ENCODE measurements around the gene MCC. TPM values are rescaled to one million over a fixed set of nuclear protein-coding genes. Genes with fewer than 3 reads are reported as not detected.

The MCC gene
- total RNA-seq, 4 donors from 2014 or later, result 6.8 to 11.9 (median 9.0) TPM

DNA sequence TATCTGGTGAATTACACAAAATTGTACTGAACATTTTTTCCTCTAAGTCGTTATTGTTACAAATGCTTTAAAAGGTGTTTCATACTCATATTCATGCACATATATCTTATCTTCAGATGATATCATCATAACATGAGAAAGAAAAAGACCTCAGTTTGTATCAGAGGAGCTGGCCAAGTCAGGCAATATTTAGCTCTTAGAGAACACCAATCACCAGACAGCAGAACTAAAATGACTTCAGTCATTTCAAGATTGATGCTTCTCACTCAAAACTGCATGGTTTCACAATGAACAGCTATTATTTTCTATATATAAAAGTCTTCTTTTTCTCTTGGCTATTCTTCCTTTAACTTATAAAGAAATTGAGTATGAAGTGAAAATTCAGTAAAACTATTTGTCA, 98.0 kb downstream of the MCC start:
- ATAC-seq (no peak), DNase-seq (no peak)
- in situ Hi-C loops (cut with MboI; ENCODE audit: low sequenced_read_pairs in 4 of 4) (no loop called here), intact Hi-C loops (cut with DNase I; ENCODE audit: low total_unique reads) (no loop called here)
- H3K9me3 ChIP-seq, result no peaks in the 10 kb centered on the region
- no peaks in the 10 kb centered on the region for H3K27me3 ChIP-seq
- TF ChIP-seq POLR2A (IDR thresholded peaks at IDR 0.05), result no peak
- TF ChIP-seq, protein P1, sequence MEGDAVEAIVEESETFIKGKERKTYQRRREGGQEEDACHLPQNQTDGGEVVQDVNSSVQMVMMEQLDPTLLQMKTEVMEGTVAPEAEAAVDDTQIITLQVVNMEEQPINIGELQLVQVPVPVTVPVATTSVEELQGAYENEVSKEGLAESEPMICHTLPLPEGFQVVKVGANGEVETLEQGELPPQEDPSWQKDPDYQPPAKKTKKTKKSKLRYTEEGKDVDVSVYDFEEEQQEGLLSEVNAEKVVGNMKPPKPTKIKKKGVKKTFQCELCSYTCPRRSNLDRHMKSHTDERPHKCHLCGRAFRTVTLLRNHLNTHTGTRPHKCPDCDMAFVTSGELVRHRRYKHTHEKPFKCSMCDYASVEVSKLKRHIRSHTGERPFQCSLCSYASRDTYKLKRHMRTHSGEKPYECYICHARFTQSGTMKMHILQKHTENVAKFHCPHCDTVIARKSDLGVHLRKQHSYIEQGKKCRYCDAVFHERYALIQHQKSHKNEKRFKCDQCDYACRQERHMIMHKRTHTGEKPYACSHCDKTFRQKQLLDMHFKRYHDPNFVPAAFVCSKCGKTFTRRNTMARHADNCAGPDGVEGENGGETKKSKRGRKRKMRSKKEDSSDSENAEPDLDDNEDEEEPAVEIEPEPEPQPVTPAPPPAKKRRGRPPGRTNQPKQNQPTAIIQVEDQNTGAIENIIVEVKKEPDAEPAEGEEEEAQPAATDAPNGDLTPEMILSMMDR (IDR thresholded peaks at IDR 0.05 in 4 of 5, conservative IDR thresholded peaks at IDR 0.05 in 1 of 5), result no peak
- no peaks in the 10 kb centered on the region for H3K36me3 ChIP-seq
- no peak overlapping the region for H3K27ac ChIP-seq
- H3K4me3 ChIP-seq, result no peak overlapping the region
- H3K4me1 ChIP-seq, result no peaks in the 10 kb centered on the region

DNA sequence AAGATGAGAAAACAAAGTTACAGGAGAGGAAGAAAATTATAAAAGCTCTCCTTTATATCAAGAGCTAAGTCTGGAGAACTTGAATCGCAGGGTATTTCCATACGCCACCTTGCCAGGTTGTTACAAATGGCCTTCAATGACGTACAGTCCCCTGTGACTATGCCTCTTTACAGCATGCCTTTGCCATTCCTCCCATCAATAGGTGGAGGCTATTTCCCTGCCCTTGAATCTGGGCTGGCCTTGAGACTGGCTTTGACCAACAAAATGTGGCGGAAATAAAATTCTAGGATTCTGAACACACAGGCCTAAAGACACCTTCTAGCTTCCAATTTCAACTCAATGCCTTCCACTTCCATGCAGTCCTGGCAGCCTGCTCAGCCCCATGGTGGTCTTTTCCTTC, 99.1 kb downstream of the MCC start:
- H3K4me3 ChIP-seq, result no peak overlapping the region
- H3K9me3 ChIP-seq, result no peaks in the 10 kb centered on the region
- H3K27ac ChIP-seq, result no peak overlapping the region
- H3K27me3 ChIP-seq, result no peaks in the 10 kb centered on the region
- DNase-seq (no peak), ATAC-seq (no peak)
- no peaks in the 10 kb centered on the region for H3K4me1 ChIP-seq
- TF ChIP-seq, protein P1 (IDR thresholded peaks at IDR 0.05 in 4 of 5, conservative IDR thresholded peaks at IDR 0.05 in 1 of 5), result no peak
- TF ChIP-seq POLR2A (IDR thresholded peaks at IDR 0.05), result no peak
- in situ Hi-C loops (cut with MboI; ENCODE audit: low sequenced_read_pairs in 4 of 4) (loop anchor here in 2 of 4 donors (10.0 kb wide), 1 partner anchor 216 kb away; no protein-coding TSS in a partner anchor), intact Hi-C loops (cut with DNase I; ENCODE audit: low total_unique reads) (no loop called here)
- H3K36me3 ChIP-seq, result no peaks in the 10 kb centered on the region

DNA sequence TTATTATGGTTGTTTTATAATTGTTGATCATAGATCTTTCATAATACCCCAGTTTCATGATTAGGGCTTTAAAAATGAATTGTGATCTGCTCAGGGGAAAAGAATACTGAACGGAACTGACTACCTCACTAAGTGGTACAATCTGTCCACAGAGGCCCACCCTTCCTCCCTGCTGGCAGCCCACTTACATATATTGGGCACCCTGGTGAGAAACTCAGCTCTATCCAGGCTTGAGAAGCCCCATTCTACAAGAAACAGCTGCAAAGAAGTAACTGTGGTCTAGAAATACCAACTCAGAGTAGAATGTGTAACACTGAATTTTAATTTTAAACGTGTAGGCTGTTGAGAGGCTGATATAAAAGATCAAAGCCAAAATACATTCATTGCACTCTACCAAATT, 100.4 kb downstream of the MCC start:
- TF ChIP-seq POLR2A (IDR thresholded peaks at IDR 0.05), result no peak
- TF ChIP-seq, protein P1 (IDR thresholded peaks at IDR 0.05 in 4 of 5, conservative IDR thresholded peaks at IDR 0.05 in 1 of 5), result no peak
- intact Hi-C loops (cut with DNase I; ENCODE audit: low total_unique reads), result no loop called here
- in situ Hi-C loops (cut with MboI; ENCODE audit: low sequenced_read_pairs in 4 of 4), result loop anchor here in 2 of 4 donors (10.0 kb wide), 1 partner anchor 217 kb away; no protein-coding TSS in a partner anchor
- no peaks in the 10 kb centered on the region for H3K9me3 ChIP-seq
- no peaks in the 10 kb centered on the region for H3K36me3 ChIP-seq
- no peak overlapping the region for H3K27ac ChIP-seq
- no peaks in the 10 kb centered on the region for H3K27me3 ChIP-seq
- H3K4me1 ChIP-seq, result no peaks in the 10 kb centered on the region
- ATAC-seq (no peak), DNase-seq (no peak)
- no peak overlapping the region for H3K4me3 ChIP-seq

DNA sequence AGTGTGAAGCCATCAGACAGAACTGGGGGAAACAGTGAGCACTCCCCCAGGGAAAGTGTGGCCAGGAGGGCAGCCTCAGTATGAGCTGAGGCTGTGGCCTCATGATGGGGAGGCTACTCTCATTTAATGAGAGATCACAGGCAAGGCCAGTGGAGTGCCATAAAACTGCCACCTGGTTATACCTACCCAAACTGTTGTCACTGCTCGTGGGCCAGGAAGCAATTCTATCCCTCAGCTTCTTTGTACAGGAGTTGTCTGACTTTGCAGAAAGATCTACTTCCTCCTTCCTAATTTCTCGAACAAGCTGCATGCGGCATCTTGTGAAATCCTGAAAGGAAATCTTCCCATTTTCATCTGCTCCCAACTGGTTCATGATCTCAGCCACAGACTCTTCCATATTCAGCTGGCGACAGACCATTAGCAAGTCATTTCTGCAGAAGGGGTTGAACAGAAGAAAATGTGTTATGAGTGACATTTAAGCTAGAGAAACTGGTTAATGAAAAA, 103.4 kb downstream of the MCC start:
- DNase-seq (no peak), ATAC-seq (no peak)
- Histone ChIP-seq H3K9me3 (no peaks in the 10 kb centered on the region), H3K4me1 (no peaks in the 10 kb centered on the region), H3K27ac (no peak overlapping the region), H3K4me3 (no peak overlapping the region), H3K36me3 (no peaks in the 10 kb centered on the region), H3K27me3 (no peaks in the 10 kb centered on the region)
- intact Hi-C loops (cut with DNase I; ENCODE audit: low total_unique reads), result no loop called here
- in situ Hi-C loops (cut with MboI; ENCODE audit: low sequenced_read_pairs in 4 of 4), result loop anchor here in 2 of 4 donors (10.0 kb wide), 1 partner anchor 220 kb away; no protein-coding TSS in a partner anchor
- TF ChIP-seq POLR2A (IDR thresholded peaks at IDR 0.05), result no peak
- TF ChIP-seq, protein P1 (IDR thresholded peaks at IDR 0.05 in 4 of 5, conservative IDR thresholded peaks at IDR 0.05 in 1 of 5), result no peak

DNA sequence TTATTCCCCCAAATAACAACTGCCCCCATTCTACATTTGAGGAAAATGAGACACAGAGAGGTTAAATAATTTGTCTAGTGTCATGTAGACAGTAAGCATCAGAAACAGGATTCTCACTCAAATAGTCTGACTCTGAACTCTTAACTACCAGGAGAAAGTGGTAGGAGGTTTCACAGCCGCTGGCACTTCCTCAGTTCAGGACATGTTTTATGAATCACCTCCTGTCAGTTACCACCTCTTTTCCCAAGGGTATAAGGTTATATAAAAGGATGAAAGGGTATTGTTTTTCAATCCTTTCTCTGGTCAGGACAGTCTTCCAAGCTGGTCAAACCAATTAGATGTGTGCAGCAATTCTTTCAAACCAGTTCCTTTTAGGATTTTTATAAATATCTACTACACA, 105.5 kb downstream of the MCC start:
- no peak for TF ChIP-seq POLR2A (IDR thresholded peaks at IDR 0.05)
- TF ChIP-seq, protein P1 (IDR thresholded peaks at IDR 0.05 in 4 of 5, conservative IDR thresholded peaks at IDR 0.05 in 1 of 5), result no peak
- ATAC-seq (no peak), DNase-seq (no peak)
- intact Hi-C loops (cut with DNase I; ENCODE audit: low total_unique reads), result no loop called here
- Histone ChIP-seq H3K9me3 (no peaks in the 10 kb centered on the region), H3K36me3 (no peaks in the 10 kb centered on the region), H3K27ac (no peak overlapping the region), H3K4me1 (no peaks in the 10 kb centered on the region), H3K27me3 (no peaks in the 10 kb centered on the region), H3K4me3 (no peak overlapping the region)
- in situ Hi-C loops (cut with MboI; ENCODE audit: low sequenced_read_pairs in 4 of 4), result loop anchor here in 2 of 4 donors (10.0 kb wide), 1 partner anchor 222 kb away; no protein-coding TSS in a partner anchor
